Stomach smooth muscle (tissue), 2 donors: Measurements from ENCODE around the gene SPATC1L.
"Not testable (repeated sequence)": the region's sequence is repeated elsewhere in the genome, so short reads cannot be mapped to it uniquely, and the experiment has no call there.

Experiments
- H3K27ac ChIP-seq: one replicate; pipeline ENCODE4 v1.7.0; 2013; ENCODE audit warnings: mild to moderate bottlenecking, low read length, inconsistent platforms
- H3K27me3 ChIP-seq, 2 donors: one replicate each; pipeline ENCODE4 v1.7.0; 2013; ENCODE audit warnings: low read length in 2 of 2; ENCODE audit not compliant: insufficient read depth in 2 of 2, control insufficient read depth in 1 of 2
- H3K36me3 ChIP-seq, 2 donors: one replicate each; pipeline ENCODE4 v1.7.0; 2013; ENCODE audit warnings: low read length in 2 of 2; ENCODE audit not compliant: control insufficient read depth in 2 of 2, insufficient read depth in 2 of 2
- H3K4me1 ChIP-seq: one replicate; pipeline ENCODE4 v1.7.0; 2013; ENCODE audit warnings: low read length; ENCODE audit not compliant: control insufficient read depth, insufficient read depth
- H3K4me3 ChIP-seq, 2 donors: one replicate each; pipeline ENCODE4 v1.7.0; 2013; ENCODE audit warnings: low read length in 2 of 2
- H3K9ac ChIP-seq, 2 donors: one replicate each; pipeline ENCODE4 v1.7.0; 2013; ENCODE audit warnings: low read length in 2 of 2, mild to moderate bottlenecking in 1 of 2
- H3K9me3 ChIP-seq, 2 donors: one replicate each; pipeline ENCODE4 v1.7.0; 2013; ENCODE audit warnings: low read length in 2 of 2; ENCODE audit not compliant: control insufficient read depth in 2 of 2
- donor health status: healthy.
- donor health status: Pancreatic carcinoma.

Gene SPATC1L

DNA sequence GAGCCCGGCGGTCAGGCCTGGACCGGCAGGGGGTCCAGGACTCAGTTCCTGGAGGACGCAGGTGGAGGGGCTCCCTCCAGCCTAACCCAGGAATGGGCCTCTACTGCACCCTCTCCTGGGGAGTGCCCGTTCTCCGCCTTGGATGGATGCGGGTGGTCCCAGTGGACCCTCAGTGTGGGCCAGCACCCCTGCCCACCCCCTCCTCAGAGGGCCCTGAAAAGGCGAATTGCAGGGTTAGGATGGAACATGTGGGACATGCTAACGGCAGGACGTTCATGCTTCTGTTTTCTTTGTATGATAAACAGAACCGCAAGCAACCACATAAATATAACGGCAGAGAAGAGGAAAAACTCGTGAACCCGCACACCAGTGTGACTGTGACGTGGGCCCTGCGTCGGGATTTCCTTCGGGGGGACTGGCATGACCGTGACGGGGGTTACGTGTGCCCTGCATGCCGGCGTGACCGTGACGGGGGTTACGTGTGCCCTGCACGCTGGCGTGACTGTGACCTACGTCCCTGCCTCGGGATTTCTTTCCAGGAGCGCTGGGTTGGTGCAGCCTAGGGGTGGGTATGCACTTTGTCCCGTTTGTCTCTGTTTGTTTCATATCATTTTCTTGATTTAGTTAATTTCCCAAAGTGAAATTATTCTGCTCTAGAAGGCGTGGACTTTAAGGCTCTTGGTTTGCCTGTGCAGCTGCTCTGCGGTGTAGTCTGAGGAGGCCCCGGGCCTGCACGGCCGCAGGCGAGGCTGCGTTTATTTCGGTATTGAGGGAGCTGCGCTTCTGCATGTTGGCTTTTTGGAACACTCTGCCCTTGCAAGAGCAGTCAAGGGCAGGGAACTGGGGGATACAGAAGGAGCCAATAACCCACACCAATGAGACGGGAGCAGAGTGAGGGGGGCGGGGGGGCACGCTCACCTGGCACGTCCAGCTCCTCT is 32.0 kb downstream of the SPATC1L start:
- no peak overlapping the region for H3K4me3 ChIP-seq
- no peaks in the 10 kb centered on the region for H3K9me3 ChIP-seq
- H3K36me3 ChIP-seq, result no peaks in the 10 kb centered on the region
- H3K9ac ChIP-seq, result no peak overlapping the region
- H3K27ac ChIP-seq, result no peak overlapping the region
- H3K27me3 ChIP-seq, result no peaks in the 10 kb centered on the region
- peaks cover 9% of the 10 kb centered on the region for H3K4me1 ChIP-seq

GRCh38 chr21:46151261-46151988 is 32.8 kb downstream of the SPATC1L start:
- Histone ChIP-seq H3K36me3 (no peaks in the 10 kb centered on the region), H3K4me1 (peaks cover 9% of the 10 kb centered on the region), H3K9me3 (no peaks in the 10 kb centered on the region), H3K4me3 (no peak overlapping the region), H3K27ac (no peak overlapping the region), H3K9ac (no peak overlapping the region), H3K27me3 (no peaks in the 10 kb centered on the region)

DNA sequence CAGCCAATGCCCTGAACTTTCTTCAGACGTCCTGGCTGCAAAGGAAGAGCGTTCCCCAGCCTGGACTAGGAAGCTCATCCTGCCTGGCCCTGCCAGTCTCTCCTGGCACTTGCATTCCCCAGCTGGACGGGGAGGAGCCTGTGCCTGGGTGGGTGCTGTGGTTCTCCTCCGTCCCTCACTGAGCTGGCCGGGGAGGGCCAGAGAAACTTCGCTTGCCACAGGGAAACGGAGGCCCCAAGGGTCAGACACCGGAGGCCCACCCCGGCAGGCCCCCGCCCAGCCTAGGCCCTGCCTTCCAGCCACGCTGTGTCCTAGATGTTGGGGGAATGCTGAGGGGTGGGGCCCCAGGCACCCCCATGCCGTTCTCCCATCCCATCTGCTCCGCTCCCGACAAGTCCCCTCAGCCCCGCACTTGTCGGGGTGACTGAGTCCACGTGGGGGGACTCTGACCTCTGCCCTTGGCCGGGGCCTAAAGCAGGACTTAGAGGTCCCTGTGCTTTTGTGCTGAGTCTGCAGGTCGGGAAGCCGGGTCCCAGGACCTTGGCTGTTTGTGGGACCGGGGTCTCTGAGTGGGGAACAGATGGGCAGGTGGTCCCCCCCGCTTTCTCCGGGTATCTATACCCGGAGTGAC is 33.7 kb downstream of the SPATC1L start:
- Histone ChIP-seq H3K27ac (no peak overlapping the region), H3K9me3 (no peaks in the 10 kb centered on the region), H3K27me3 (no peaks in the 10 kb centered on the region), H3K36me3 (no peaks in the 10 kb centered on the region), H3K4me1 (peaks cover 9% of the 10 kb centered on the region), H3K4me3 (no peak overlapping the region), H3K9ac (no peak overlapping the region)

GRCh38 chr21:46150073-46150472 is 34.2 kb downstream of the SPATC1L start:
- H3K27ac ChIP-seq, result no peak overlapping the region
- peaks cover 9% of the 10 kb centered on the region for H3K4me1 ChIP-seq
- H3K27me3 ChIP-seq, result no peaks in the 10 kb centered on the region
- H3K9ac ChIP-seq, result no peak overlapping the region
- no peaks in the 10 kb centered on the region for H3K9me3 ChIP-seq
- no peaks in the 10 kb centered on the region for H3K36me3 ChIP-seq
- H3K4me3 ChIP-seq, result no peak overlapping the region

- Histone ChIP-seq H3K4me3 (no peak overlapping the region), H3K9ac (no peak overlapping the region), H3K9me3 (no peaks in the 10 kb centered on the region), H3K27me3 (no peaks in the 10 kb centered on the region), H3K36me3 (no peaks in the 10 kb centered on the region), H3K4me1 (peaks cover 9% of the 10 kb centered on the region), H3K27ac (no peak overlapping the region)
These were observed 34.9 kb downstream of the SPATC1L start for GRCh38 chr21:46149205-46149901.

- no peaks in the 10 kb centered on the region for H3K27me3 ChIP-seq
- no peak overlapping the region for H3K27ac ChIP-seq
- H3K9me3 ChIP-seq, result no peaks in the 10 kb centered on the region
- no peak overlapping the region for H3K9ac ChIP-seq
- no peak overlapping the region for H3K4me3 ChIP-seq
- no peaks in the 10 kb centered on the region for H3K36me3 ChIP-seq
- peaks cover 11% of the 10 kb centered on the region for H3K4me1 ChIP-seq
These were observed 36.2 kb downstream of the SPATC1L start for GRCh38 chr21:46148106-46148505.

- not testable (repeated sequence) for H3K9ac ChIP-seq, H3K36me3 ChIP-seq, H3K4me3 ChIP-seq, H3K27ac ChIP-seq, H3K9me3 ChIP-seq, H3K27me3 ChIP-seq, H3K4me1 ChIP-seq
These were observed 36.8 kb downstream of the SPATC1L start for GRCh38 chr21:46147429-46147828.

DNA sequence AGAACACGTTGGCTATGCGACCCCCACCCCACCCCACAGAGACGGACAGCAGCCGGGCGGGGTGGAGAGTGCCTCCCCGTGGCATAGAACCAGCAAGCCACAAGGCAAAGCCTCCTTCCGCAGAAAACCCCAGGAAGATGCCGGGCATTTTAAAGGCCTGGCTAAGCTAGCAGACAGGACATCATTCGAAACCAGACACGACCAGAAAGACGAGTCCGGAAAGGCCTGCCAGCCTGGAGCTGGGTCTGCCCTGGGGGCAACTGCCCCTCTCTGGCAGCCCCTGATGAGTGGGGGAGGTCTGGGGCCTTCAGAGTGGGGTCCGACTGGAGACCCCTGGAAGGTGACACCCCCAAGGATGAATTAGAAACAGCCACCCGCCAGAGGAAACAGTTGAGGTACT is 37.4 kb downstream of the SPATC1L start:
- Histone ChIP-seq H3K4me1 (peaks cover 7% of the 10 kb centered on the region), H3K36me3 (no peaks in the 10 kb centered on the region), H3K27ac (no peak overlapping the region), H3K27me3 (no peaks in the 10 kb centered on the region), H3K9ac (no peak overlapping the region), H3K4me3 (no peak overlapping the region), H3K9me3 (no peaks in the 10 kb centered on the region)

- Histone ChIP-seq H3K27me3 (no peaks in the 10 kb centered on the region), H3K4me3 (no peak overlapping the region), H3K9me3 (no peaks in the 10 kb centered on the region), H3K4me1 (peaks cover 7% of the 10 kb centered on the region), H3K27ac (no peak overlapping the region), H3K9ac (no peak overlapping the region), H3K36me3 (no peaks in the 10 kb centered on the region)
These were observed 38.2 kb downstream of the SPATC1L start for GRCh38 chr21:46145840-46146691.
